Right kidney (tissue), 1 donor: ENCODE measurements around the gene DNAL4.

Experiments used
- DNase-seq: peaks from one replicate; pipeline ENCODE4 v3.0.0-alpha.2; 2016

Gene DNAL4

GRCh38 chr22:38741166-38741565 is 52.8 kb downstream of the DNAL4 start:
- DNase-seq: no peak

- no peak for DNase-seq
Observed at GRCh38 chr22:38740754-38741153, 53.2 kb downstream of the DNAL4 start.

- DNase-seq: no peak
Observed at GRCh38 chr22:38740116-38740723, 53.7 kb downstream of the DNAL4 start.

GRCh38 chr22:38739300-38740055 is 54.5 kb downstream of the DNAL4 start:
- DNase-seq: no peak

- no peak for DNase-seq
Observed at GRCh38 chr22:38738475-38739070, 55.4 kb downstream of the DNAL4 start.

- no peak for DNase-seq
Observed at GRCh38 chr22:38737302-38738060, 56.5 kb downstream of the DNAL4 start.

GRCh38 chr22:38736257-38736570 is 57.7 kb downstream of the DNAL4 start:
- DNase-seq: no peak

GRCh38 chr22:38735465-38736256 is 58.3 kb downstream of the DNAL4 start:
- no peak for DNase-seq

- no peak for DNase-seq
Observed at GRCh38 chr22:38735126-38735464, 58.8 kb downstream of the DNAL4 start.

GRCh38 chr22:38734421-38735100 is 59.4 kb downstream of the DNAL4 start:
- no peak for DNase-seq

- DNase-seq: no peak
Observed at GRCh38 chr22:38733724-38734381, 60.1 kb downstream of the DNAL4 start.

- DNase-seq: no peak
Observed at GRCh38 chr22:38733329-38733723, 60.6 kb downstream of the DNAL4 start.

GRCh38 chr22:38732251-38732815 is 61.6 kb downstream of the DNAL4 start:
- DNase-seq: no peak

GRCh38 chr22:38731703-38732161 is 62.2 kb downstream of the DNAL4 start:
- no peak for DNase-seq

GRCh38 chr22:38730411-38730871 is 63.5 kb downstream of the DNAL4 start:
- no peak for DNase-seq

- DNase-seq: no peak
Observed at GRCh38 chr22:38729946-38730345, 64.0 kb downstream of the DNAL4 start.

GRCh38 chr22:38728871-38729796 is 64.8 kb downstream of the DNAL4 start:
- no peak for DNase-seq
